ENCODE results near the gene FZD4. TPM values are rescaled to one million over a fixed set of nuclear protein-coding genes. Genes with fewer than 3 reads are reported as not detected.
A peak's percentile ranks its signal among the peaks of the same experiment; 100 is the strongest.
"Not testable (repeated sequence)": the region's sequence is repeated elsewhere in the genome, so short reads cannot be mapped to it uniquely, and the experiment has no call there.

The FZD4 gene
- 124 TPM for total RNA-seq

GRCh38 chr11:86955361-86956120, at the start of gene FZD4:
Gene FZD4, minus strand, starts transcription at chr11:86955395. Its CDS starts 310 bp downstream, at chr11:86955085.
- intact Hi-C loops (cut with DNase I) = loop anchor here (1.0 to 5.0 kb wide), 4 partner anchors 15 to 327 kb away; partner anchors contain the start of gene TMEM135
- peaks cover 0 to 23% of the 10 kb centered on the region in 2 donors for H3K4me1 ChIP-seq
- H3K27me3 ChIP-seq = no peaks in the 10 kb centered on the region
- peak within 1 kb of the TSS; percentile 99 to 100 for H3K4me3 ChIP-seq
- no peaks in the 10 kb centered on the region for H3K9me3 ChIP-seq
- peak; percentile 44 to 93 for DNase-seq (ENCODE audit: low spot score in 2 of 2)
- peaks cover 6 to 14% of the 10 kb centered on the region in 2 donors for H3K36me3 ChIP-seq
- H3K27ac ChIP-seq = peak within 1 kb of the TSS; percentile 94 to 95
- peak in 2 of 3 experiments; percentile 26 to 54 for TF ChIP-seq CTCF (IDR thresholded peaks at IDR 0.05)

GRCh38 chr11:87004281-87004680, 49.1 kb upstream of the FZD4 start:
- H3K4me3 ChIP-seq; H3K4me1 ChIP-seq; H3K27ac ChIP-seq; intact Hi-C loops (cut with DNase I); DNase-seq (ENCODE audit: low spot score in 2 of 2); H3K27me3 ChIP-seq; H3K36me3 ChIP-seq; H3K9me3 ChIP-seq: not testable (repeated sequence)

- no peaks in the 10 kb centered on the region for H3K36me3 ChIP-seq
- DNase-seq (ENCODE audit: low spot score in 2 of 2) = no peak
- H3K27ac ChIP-seq = no peak overlapping the region
- no peaks in the 10 kb centered on the region for H3K27me3 ChIP-seq
- intact Hi-C loops (cut with DNase I) = no loop called here
- H3K9me3 ChIP-seq = no peaks in the 10 kb centered on the region
- peaks cover 0 to 9% of the 10 kb centered on the region in 2 donors for H3K4me1 ChIP-seq
- no peak overlapping the region for H3K4me3 ChIP-seq
- TF ChIP-seq CTCF (IDR thresholded peaks at IDR 0.05) = no peak
Measured at GRCh38 chr11:87002918-87003317, 47.7 kb upstream of the FZD4 start.

- DNase-seq (ENCODE audit: low spot score in 2 of 2) = no peak
- TF ChIP-seq CTCF (IDR thresholded peaks at IDR 0.05) = no peak
- Histone ChIP-seq H3K9me3 (no peaks in the 10 kb centered on the region), H3K36me3 (no peaks in the 10 kb centered on the region), H3K27me3 (no peaks in the 10 kb centered on the region), H3K4me3 (no peak overlapping the region), H3K4me1 (peaks cover 0 to 8% of the 10 kb centered on the region in 2 donors), H3K27ac (peak overlapping the region; percentile 33 to 57)
- intact Hi-C loops (cut with DNase I) = no loop called here
Measured at GRCh38 chr11:86999859-87000753, 44.9 kb upstream of the FZD4 start.

GRCh38 chr11:86999388-86999787, 44.2 kb upstream of the FZD4 start:
- H3K27ac ChIP-seq = peak overlapping the region; percentile 33 to 57

More at GRCh38 chr11:86999388-86999787, 44.2 kb upstream of the FZD4 start:
- H3K9me3 ChIP-seq = no peaks in the 10 kb centered on the region
- no peaks in the 10 kb centered on the region for H3K27me3 ChIP-seq
- TF ChIP-seq CTCF (IDR thresholded peaks at IDR 0.05) = no peak
- no peaks in the 10 kb centered on the region for H3K36me3 ChIP-seq
- H3K4me1 ChIP-seq = peaks cover 0 to 8% of the 10 kb centered on the region in 2 donors
- intact Hi-C loops (cut with DNase I) = no loop called here
- DNase-seq (ENCODE audit: low spot score in 2 of 2) = no peak
- H3K4me3 ChIP-seq = no peak overlapping the region

Data from ascending aorta (tissue), 2 donors.